GM13977 (cell line): ENCODE data around the gene CHPT1.
"Not testable (repeated sequence)": the region's sequence is repeated elsewhere in the genome, so short reads cannot be mapped to it uniquely, and the experiment has no call there.

Experiments
- DNase-seq: peaks from one replicate; pipeline ENCODE4 v3.0.0; 2012; ENCODE audit warnings: low spot score
- in situ Hi-C: fragments of 300-500 bp; cut with MboI; formaldehyde crosslinking; loops from one replicate; pipeline ENCODE4 v1.12.0; 2022; ENCODE audit warnings: low sequenced_read_pairs, low pct_unique_long_range_greater_than_20kb, mixed read lengths, inconsistent platforms; ENCODE audit not compliant: unreplicated experiment
- TF ChIP-seq, protein P1 (sequence below): IDR thresholded peaks from 2 replicates; pipeline ENCODE4 v1.5.1; 2012; ENCODE audit warnings: mild to moderate bottlenecking, control low read depth; ENCODE audit not compliant: insufficient read depth; ENCODE audit errors: extremely low read depth, missing control alignments

The CHPT1 gene

DNA sequence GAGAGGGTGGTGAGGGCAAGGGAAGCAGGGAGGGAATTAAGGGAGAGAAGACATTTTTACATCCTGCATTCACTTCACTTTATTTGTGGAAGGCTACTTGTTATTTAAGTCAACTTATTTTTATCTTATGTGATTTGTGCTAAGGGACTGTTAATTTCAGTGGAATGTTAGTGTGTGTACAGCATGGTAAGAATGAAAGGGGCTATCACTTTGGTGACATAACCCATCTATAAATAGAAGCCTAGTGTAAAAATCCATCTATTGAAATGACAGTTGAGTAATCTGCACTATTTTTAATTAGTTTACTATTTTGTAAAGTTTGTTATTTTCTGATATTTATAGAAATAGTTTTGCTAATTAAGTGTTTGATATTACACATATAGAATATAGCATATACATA is 16.8 kb upstream of the CHPT1 start:
- TF ChIP-seq, protein P1, sequence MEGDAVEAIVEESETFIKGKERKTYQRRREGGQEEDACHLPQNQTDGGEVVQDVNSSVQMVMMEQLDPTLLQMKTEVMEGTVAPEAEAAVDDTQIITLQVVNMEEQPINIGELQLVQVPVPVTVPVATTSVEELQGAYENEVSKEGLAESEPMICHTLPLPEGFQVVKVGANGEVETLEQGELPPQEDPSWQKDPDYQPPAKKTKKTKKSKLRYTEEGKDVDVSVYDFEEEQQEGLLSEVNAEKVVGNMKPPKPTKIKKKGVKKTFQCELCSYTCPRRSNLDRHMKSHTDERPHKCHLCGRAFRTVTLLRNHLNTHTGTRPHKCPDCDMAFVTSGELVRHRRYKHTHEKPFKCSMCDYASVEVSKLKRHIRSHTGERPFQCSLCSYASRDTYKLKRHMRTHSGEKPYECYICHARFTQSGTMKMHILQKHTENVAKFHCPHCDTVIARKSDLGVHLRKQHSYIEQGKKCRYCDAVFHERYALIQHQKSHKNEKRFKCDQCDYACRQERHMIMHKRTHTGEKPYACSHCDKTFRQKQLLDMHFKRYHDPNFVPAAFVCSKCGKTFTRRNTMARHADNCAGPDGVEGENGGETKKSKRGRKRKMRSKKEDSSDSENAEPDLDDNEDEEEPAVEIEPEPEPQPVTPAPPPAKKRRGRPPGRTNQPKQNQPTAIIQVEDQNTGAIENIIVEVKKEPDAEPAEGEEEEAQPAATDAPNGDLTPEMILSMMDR, result no peak
- in situ Hi-C loops, result no loop called here
- no peak for DNase-seq

- DNase-seq, in situ Hi-C loops: not testable (repeated sequence)
Observed at GRCh38 chr12:101681627-101682026, 15.8 kb upstream of the CHPT1 start.

DNA sequence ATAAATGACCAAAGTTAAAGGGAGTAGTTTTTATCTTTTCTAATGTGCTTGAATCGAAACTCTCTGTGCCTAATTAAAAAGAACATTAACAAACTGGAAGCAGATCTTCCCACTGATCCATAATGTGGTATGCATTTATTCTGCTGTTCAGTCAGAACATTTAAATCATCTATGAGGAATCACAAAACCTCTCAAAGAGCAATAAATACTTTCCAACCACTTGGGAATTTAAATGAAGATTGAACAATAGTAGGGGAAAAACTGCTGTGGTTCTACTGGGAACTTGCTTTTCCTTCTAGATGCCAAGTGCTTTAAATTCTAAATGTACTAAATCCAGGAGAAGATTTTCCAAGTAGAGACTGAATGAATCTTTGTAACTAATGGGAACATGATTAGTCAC is 12.3 kb upstream of the CHPT1 start:
- TF ChIP-seq, protein P1, result no peak
- in situ Hi-C loops, result no loop called here
- DNase-seq, result no peak

DNA sequence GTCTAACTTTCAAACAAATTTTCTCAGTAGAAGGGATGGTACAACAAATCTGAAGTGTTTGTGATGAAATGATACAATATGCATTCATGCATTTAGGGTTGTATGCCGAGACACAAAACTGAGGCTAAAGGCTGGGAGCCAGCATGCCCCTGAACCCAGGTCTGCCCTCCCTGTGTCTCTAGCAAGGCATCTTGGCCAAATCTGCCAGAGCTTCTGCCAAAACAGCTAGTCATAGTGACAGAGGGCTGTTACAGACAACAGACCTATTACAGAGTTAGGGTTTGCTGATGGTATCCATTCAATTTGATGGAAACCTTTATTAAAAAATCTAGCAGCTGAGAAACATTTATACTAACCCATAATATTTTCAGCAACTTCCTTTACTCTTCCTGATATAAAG is 11.3 kb upstream of the CHPT1 start:
- DNase-seq, result no peak
- TF ChIP-seq, protein P1, result no peak
- in situ Hi-C loops, result no loop called here

DNA sequence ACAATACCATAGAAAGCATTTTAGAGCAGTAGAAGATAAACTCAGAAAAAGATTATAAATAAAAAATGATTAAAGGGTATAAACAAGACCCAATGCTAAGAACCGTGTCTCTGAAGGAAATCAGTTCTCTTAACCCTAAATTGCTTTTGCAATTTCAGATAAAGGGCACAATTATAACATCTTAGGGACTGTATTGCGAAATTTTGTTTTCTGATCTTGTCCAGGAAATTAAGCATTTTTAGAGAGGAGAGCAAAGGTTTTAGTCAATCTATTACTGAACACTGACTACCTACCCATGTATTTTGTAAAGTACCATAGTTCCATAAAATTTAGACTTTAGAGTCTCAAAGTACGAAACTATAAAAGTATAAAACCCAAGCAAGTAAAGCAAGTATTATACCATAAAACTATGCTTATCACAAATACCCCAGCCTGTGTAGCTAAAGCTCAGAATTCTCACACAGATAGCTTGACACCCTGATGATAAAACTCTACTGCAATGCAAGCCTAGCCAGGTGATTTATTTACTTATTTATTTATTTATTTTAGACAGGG is 6.8 kb upstream of the CHPT1 start:
- in situ Hi-C loops, result no loop called here
- TF ChIP-seq, protein P1, result no peak
- DNase-seq, result no peak

DNA sequence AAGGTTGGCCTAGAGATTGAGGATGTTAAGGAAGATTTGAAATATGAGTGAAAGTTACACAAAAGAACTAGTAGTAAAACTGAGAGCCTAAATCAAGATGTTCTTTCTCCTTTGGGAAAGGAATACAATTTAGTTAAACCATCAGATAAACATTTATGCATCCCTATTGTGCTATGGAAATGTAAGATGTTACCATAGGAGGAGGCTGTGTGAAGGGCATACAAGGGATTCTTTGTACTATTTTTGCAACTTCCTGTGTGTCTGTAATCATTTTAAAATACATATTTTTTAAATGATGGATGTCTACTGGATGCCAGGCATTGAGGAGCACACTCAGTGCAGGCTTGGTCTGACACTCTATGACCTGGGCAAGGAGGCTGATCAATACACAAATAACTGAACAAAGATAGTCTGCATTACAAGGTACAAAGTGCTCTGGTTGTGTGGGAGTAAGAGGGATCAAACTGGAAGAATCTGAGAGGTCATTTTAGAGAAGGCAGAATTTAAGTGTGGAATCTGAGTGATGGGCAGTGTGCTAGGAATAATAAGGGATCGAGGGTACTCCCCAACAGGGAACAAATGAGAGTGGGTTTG is 5.8 kb upstream of the CHPT1 start:
- in situ Hi-C loops, result no loop called here

GRCh38 chr12:101694297-101694848 is 3.1 kb upstream of the CHPT1 start:
- in situ Hi-C loops, result no loop called here
- no peak for DNase-seq
- TF ChIP-seq, protein P1, result no peak

More for the DNA sequence above, 5.8 kb upstream of the CHPT1 start:
- TF ChIP-seq, protein P1, result no peak
- no peak for DNase-seq
